T-helper 2 cell treated with Interferon-gamma antibody and Interleukin-4, amounts not matched to agents 5 μg/mL and 100 μg/mL, for 36 hours (primary cell): ENCODE data around the gene FHL2.
"Not testable (repeated sequence)": the region's sequence is repeated elsewhere in the genome, so short reads cannot be mapped to it uniquely, and the experiment has no call there.

Experiments
- DNase-seq: peaks from one replicate; pipeline ENCODE4 v3.0.0; 2021; ENCODE audit warnings: low spot score
- H3K27ac Mint-ChIP-seq: one replicate; pipeline ENCODE4 v1.8.0; 2021; ENCODE audit warnings: mild to moderate bottlenecking, mixed read lengths
- H3K27me3 Mint-ChIP-seq: one replicate; pipeline ENCODE4 v1.8.0; 2021; ENCODE audit warnings: low read depth, mixed read lengths
- H3K36me3 Mint-ChIP-seq: one replicate; pipeline ENCODE4 v1.8.0; 2021; ENCODE audit warnings: low read depth, mixed read lengths
- H3K4me1 Mint-ChIP-seq: one replicate; pipeline ENCODE4 v1.8.0; 2021; ENCODE audit warnings: low read depth, mixed read lengths
- H3K4me3 Mint-ChIP-seq: one replicate; pipeline ENCODE4 v1.8.0; 2022; ENCODE audit warnings: mild to moderate bottlenecking, moderate library complexity, mixed read lengths
- H3K9me3 Mint-ChIP-seq: one replicate; pipeline ENCODE4 v1.8.0; 2021; ENCODE audit warnings: mixed read lengths

The FHL2 gene

GRCh38 chr2:105431367-105432043 is 32.7 kb upstream of the FHL2 start:
- no peak overlapping the region for H3K4me3 Mint-ChIP-seq
- DNase-seq, result no peak

GRCh38 chr2:105428387-105429018 is 29.7 kb upstream of the FHL2 start:
- Mint-ChIP-seq H3K27me3 (peaks cover 24% of the 10 kb centered on the region), H3K27ac (no peak overlapping the region), H3K4me3 (no peak overlapping the region), H3K4me1 (peaks cover 16% of the 10 kb centered on the region), H3K36me3 (no peaks in the 10 kb centered on the region), H3K9me3 (no peaks in the 10 kb centered on the region)
- DNase-seq, result no peak

More at GRCh38 chr2:105431367-105432043, 32.7 kb upstream of the FHL2 start:
- H3K9me3 Mint-ChIP-seq, result no peaks in the 10 kb centered on the region
- H3K4me1 Mint-ChIP-seq, result peaks cover 10% of the 10 kb centered on the region
- H3K27me3 Mint-ChIP-seq, result peaks cover 12% of the 10 kb centered on the region
- no peak overlapping the region for H3K27ac Mint-ChIP-seq
- H3K36me3 Mint-ChIP-seq, result no peaks in the 10 kb centered on the region

- Mint-ChIP-seq H3K9me3 (no peaks in the 10 kb centered on the region), H3K27me3 (peaks cover 23% of the 10 kb centered on the region), H3K36me3 (no peaks in the 10 kb centered on the region), H3K4me3 (peak overlapping the region; percentile 3), H3K27ac (no peak overlapping the region), H3K4me1 (peaks cover 16% of the 10 kb centered on the region)
- DNase-seq, result no peak
Observed at GRCh38 chr2:105427485-105427884, 28.6 kb upstream of the FHL2 start.

GRCh38 chr2:105426626-105427292 is 27.9 kb upstream of the FHL2 start:
- DNase-seq, result no peak
- no peaks in the 10 kb centered on the region for H3K36me3 Mint-ChIP-seq
- H3K27me3 Mint-ChIP-seq, result peaks cover 22% of the 10 kb centered on the region
- peak overlapping the region; percentile 44 for H3K4me3 Mint-ChIP-seq
- no peaks in the 10 kb centered on the region for H3K9me3 Mint-ChIP-seq
- peaks cover 16% of the 10 kb centered on the region for H3K4me1 Mint-ChIP-seq
- peak overlapping the region; percentile 53 for H3K27ac Mint-ChIP-seq

- Mint-ChIP-seq H3K4me3 (peak overlapping the region; percentile 44), H3K36me3 (no peaks in the 10 kb centered on the region), H3K9me3 (no peaks in the 10 kb centered on the region), H3K27ac (no peak overlapping the region), H3K27me3 (peaks cover 20% of the 10 kb centered on the region), H3K4me1 (peaks cover 16% of the 10 kb centered on the region)
- no peak for DNase-seq
Observed at GRCh38 chr2:105425936-105426625, 27.2 kb upstream of the FHL2 start.

DNA sequence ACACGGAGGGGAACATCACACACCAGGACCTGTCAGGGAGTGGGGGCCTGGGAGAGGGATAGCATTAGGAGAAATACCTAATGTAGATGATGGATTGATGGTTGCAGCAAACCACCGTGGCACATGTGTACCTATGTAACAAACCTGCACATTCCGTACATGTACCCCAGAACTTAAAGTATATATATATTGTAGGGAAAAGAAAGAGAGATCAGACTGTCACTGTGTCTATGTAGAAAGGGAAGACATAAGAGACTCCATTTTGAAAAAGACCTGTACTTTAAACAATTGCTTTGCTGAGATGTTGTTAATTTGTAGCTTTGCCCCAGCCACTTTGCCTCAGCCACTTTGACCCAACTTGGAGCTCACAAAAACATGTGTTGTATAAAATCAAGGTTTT is 26.0 kb upstream of the FHL2 start:
- not testable (repeated sequence) for H3K27ac Mint-ChIP-seq, H3K36me3 Mint-ChIP-seq, H3K4me3 Mint-ChIP-seq, H3K9me3 Mint-ChIP-seq, DNase-seq
- Mint-ChIP-seq H3K27me3 (peaks cover 24% of the 10 kb centered on the region), H3K4me1 (peaks cover 16% of the 10 kb centered on the region)

DNA sequence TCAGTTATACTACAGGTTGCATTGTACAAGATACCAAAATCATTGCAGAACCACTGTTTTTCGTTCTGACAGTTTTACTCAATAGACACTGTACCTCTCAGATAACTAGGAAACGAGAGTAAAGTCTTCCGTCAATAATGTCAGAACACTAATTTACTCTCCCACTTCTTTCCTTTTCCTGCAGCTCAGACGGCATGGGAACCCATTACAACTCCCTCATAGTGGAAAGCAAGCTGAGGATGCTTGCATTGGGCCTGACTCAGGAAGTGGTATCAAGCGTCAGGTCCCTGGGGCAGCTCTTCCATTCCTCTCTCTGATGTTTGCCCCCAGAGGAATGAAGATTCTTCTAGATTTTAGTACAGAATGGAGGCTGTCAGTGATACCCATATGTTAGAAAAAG is 23.9 kb upstream of the FHL2 start:
- peaks cover 8% of the 10 kb centered on the region for H3K9me3 Mint-ChIP-seq
- peaks cover 24% of the 10 kb centered on the region for H3K27me3 Mint-ChIP-seq
- DNase-seq, result no peak
- no peak overlapping the region for H3K4me3 Mint-ChIP-seq
- H3K36me3 Mint-ChIP-seq, result no peaks in the 10 kb centered on the region
- H3K4me1 Mint-ChIP-seq, result peaks cover 21% of the 10 kb centered on the region
- no peak overlapping the region for H3K27ac Mint-ChIP-seq

DNA sequence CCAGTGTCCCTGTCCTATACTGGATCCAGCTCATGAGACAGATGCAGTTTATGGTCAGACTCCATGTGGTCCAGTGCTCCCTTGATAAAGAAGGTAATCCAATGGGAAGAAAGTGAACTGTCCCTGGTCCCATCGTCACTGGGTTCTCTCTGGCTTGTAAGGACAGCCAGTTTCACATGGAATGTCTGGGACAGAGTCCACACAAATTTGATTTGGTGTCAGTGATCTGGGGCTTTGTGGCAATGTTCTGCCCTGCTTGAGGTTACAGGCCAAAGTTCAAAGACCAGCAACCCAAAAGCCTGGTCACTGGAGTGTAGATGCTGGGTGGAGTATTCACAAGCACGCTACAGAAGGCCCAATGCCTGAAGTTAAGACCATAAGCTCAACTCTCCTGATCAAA is 22.2 kb upstream of the FHL2 start:
- Mint-ChIP-seq H3K4me3 (no peak overlapping the region), H3K27me3 (peaks cover 24% of the 10 kb centered on the region), H3K9me3 (peaks cover 8% of the 10 kb centered on the region), H3K36me3 (no peaks in the 10 kb centered on the region), H3K27ac (no peak overlapping the region), H3K4me1 (peaks cover 12% of the 10 kb centered on the region)
- DNase-seq, result no peak

- Mint-ChIP-seq H3K36me3 (no peaks in the 10 kb centered on the region), H3K4me1 (peaks cover 11% of the 10 kb centered on the region), H3K9me3 (peaks cover 8% of the 10 kb centered on the region), H3K27ac (no peak overlapping the region), H3K27me3 (peaks cover 24% of the 10 kb centered on the region), H3K4me3 (no peak overlapping the region)
- no peak for DNase-seq
Observed at GRCh38 chr2:105418522-105418921, 19.7 kb upstream of the FHL2 start.

GRCh38 chr2:105417857-105418436 is 19.1 kb upstream of the FHL2 start:
- Mint-ChIP-seq H3K27ac (no peak overlapping the region), H3K9me3 (peaks cover 8% of the 10 kb centered on the region), H3K27me3 (peaks cover 26% of the 10 kb centered on the region), H3K36me3 (no peaks in the 10 kb centered on the region), H3K4me3 (no peak overlapping the region), H3K4me1 (peaks cover 12% of the 10 kb centered on the region)
- DNase-seq, result no peak

- Mint-ChIP-seq H3K27ac (no peak overlapping the region), H3K9me3 (peaks cover 8% of the 10 kb centered on the region), H3K4me1 (peaks cover 13% of the 10 kb centered on the region), H3K4me3 (no peak overlapping the region), H3K36me3 (no peaks in the 10 kb centered on the region), H3K27me3 (peaks cover 34% of the 10 kb centered on the region)
- no peak for DNase-seq
Observed at GRCh38 chr2:105416156-105416555, 17.3 kb upstream of the FHL2 start.

GRCh38 chr2:105415007-105415406 is 16.2 kb upstream of the FHL2 start:
- Mint-ChIP-seq H3K4me1 (peaks cover 13% of the 10 kb centered on the region), H3K9me3 (peaks cover 4% of the 10 kb centered on the region), H3K27ac (no peak overlapping the region), H3K27me3 (peaks cover 31% of the 10 kb centered on the region), H3K36me3 (no peaks in the 10 kb centered on the region), H3K4me3 (no peak overlapping the region)
- no peak for DNase-seq

- peaks cover 37% of the 10 kb centered on the region for H3K27me3 Mint-ChIP-seq
- no peaks in the 10 kb centered on the region for H3K36me3 Mint-ChIP-seq
- H3K4me3 Mint-ChIP-seq, result no peak overlapping the region
- H3K4me1 Mint-ChIP-seq, result peaks cover 13% of the 10 kb centered on the region
- H3K9me3 Mint-ChIP-seq, result no peaks in the 10 kb centered on the region
- DNase-seq, result no peak
- no peak overlapping the region for H3K27ac Mint-ChIP-seq
Observed at GRCh38 chr2:105413206-105413605, 14.4 kb upstream of the FHL2 start.

- peaks cover 7% of the 10 kb centered on the region for H3K4me1 Mint-ChIP-seq
- H3K27ac Mint-ChIP-seq, result no peak overlapping the region
- no peaks in the 10 kb centered on the region for H3K36me3 Mint-ChIP-seq
- no peaks in the 10 kb centered on the region for H3K9me3 Mint-ChIP-seq
- DNase-seq, result no peak
- no peak overlapping the region for H3K4me3 Mint-ChIP-seq
- H3K27me3 Mint-ChIP-seq, result peaks cover 39% of the 10 kb centered on the region
Observed at GRCh38 chr2:105412584-105412983, 13.7 kb upstream of the FHL2 start.
